SK-N-SH (cell line): ENCODE measurements around the gene ATRN.

Experiments
- EP300 ChIP-seq, 2 experiments: IDR thresholded peaks; 2 replicates each; pipeline versions ENCODE4 v1.4.0 to v1.6.1; 2012; ENCODE audit warnings: borderline replicate concordance in 1 of 2, low read depth in 1 of 2, low read length in 1 of 2
- EZH2phosphoT487 ChIP-seq: fragments of 200-600 bp; sonication (generic); IDR thresholded peaks from 2 replicates; pipeline ENCODE4 v1.6.1; 2017; ENCODE audit warnings: low read depth, mixed run types, mild to moderate bottlenecking, antibody characterized with exemption, moderate library complexity, borderline replicate concordance
- RAD21 ChIP-seq: IDR thresholded peaks from 2 replicates; pipeline ENCODE4 v1.6.1; 2012; ENCODE audit warnings: mild to moderate bottlenecking, low read length
- TF ChIP-seq, protein P1 (sequence below): fragments of 200-600 bp; sonication (generic); IDR thresholded peaks from 2 replicates; pipeline ENCODE4 v1.6.1; 2017; ENCODE audit warnings: antibody characterized with exemption, mild to moderate bottlenecking, moderate library complexity

DNA sequence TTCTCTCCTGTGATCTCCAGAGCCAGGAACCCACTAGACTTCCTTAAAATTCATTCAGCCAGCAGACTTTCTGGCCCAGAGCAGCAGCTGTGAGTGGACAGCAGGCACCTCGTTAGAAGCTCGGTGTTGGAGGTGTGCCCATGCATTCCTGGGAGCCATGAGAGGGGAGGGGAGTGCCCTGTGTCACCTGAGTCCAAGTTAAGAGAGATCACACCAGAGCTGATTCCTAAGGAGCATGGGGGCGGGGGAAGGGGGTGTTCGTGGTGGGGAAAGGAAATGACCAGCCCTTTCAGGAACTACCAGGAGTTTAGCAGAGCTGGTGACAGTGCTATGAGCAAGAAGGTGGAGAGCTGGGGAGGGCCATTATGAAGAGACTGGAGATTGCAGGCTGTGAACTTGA is 145.4 kb downstream of the ATRN start:
- TF ChIP-seq RAD21 (no peak), EZH2phosphoT487 (no peak), EP300 (IDR thresholded peaks at IDR 0.05; ENCODE audit: borderline replicate concordance in 1 of 2, low read depth in 1 of 2, low read length in 1 of 2) (no peak)
- TF ChIP-seq, protein P1, sequence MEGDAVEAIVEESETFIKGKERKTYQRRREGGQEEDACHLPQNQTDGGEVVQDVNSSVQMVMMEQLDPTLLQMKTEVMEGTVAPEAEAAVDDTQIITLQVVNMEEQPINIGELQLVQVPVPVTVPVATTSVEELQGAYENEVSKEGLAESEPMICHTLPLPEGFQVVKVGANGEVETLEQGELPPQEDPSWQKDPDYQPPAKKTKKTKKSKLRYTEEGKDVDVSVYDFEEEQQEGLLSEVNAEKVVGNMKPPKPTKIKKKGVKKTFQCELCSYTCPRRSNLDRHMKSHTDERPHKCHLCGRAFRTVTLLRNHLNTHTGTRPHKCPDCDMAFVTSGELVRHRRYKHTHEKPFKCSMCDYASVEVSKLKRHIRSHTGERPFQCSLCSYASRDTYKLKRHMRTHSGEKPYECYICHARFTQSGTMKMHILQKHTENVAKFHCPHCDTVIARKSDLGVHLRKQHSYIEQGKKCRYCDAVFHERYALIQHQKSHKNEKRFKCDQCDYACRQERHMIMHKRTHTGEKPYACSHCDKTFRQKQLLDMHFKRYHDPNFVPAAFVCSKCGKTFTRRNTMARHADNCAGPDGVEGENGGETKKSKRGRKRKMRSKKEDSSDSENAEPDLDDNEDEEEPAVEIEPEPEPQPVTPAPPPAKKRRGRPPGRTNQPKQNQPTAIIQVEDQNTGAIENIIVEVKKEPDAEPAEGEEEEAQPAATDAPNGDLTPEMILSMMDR, result no peak
